HFF-Myc (cell line): ENCODE results near the gene HES7.

Source experiments
- DNase-seq: peaks from one replicate; pipeline ENCODE4 v3.0.0-alpha.2; 2011; ENCODE audit warnings: low read depth; ENCODE audit errors: extremely low read depth
- H3K4me3 ChIP-seq: replicated peaks from 2 replicates; pipeline ENCODE4 v1.5.1; 2011; ENCODE audit warnings: low read depth, mild to moderate bottlenecking, control low read depth, low read length
- TF ChIP-seq, protein P1 (sequence below): IDR thresholded peaks from 2 replicates; pipeline ENCODE4 v1.5.1; 2012; ENCODE audit warnings: mild to moderate bottlenecking, low read depth, low read length, control low read depth; ENCODE audit errors: missing control alignments

HES7 gene

GRCh38 chr17:8142158-8142886 is 18.4 kb upstream of the HES7 start:
- TF ChIP-seq, protein P1, sequence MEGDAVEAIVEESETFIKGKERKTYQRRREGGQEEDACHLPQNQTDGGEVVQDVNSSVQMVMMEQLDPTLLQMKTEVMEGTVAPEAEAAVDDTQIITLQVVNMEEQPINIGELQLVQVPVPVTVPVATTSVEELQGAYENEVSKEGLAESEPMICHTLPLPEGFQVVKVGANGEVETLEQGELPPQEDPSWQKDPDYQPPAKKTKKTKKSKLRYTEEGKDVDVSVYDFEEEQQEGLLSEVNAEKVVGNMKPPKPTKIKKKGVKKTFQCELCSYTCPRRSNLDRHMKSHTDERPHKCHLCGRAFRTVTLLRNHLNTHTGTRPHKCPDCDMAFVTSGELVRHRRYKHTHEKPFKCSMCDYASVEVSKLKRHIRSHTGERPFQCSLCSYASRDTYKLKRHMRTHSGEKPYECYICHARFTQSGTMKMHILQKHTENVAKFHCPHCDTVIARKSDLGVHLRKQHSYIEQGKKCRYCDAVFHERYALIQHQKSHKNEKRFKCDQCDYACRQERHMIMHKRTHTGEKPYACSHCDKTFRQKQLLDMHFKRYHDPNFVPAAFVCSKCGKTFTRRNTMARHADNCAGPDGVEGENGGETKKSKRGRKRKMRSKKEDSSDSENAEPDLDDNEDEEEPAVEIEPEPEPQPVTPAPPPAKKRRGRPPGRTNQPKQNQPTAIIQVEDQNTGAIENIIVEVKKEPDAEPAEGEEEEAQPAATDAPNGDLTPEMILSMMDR, result no peak
- DNase-seq, result no peak
- no peak overlapping the region for H3K4me3 ChIP-seq

DNA sequence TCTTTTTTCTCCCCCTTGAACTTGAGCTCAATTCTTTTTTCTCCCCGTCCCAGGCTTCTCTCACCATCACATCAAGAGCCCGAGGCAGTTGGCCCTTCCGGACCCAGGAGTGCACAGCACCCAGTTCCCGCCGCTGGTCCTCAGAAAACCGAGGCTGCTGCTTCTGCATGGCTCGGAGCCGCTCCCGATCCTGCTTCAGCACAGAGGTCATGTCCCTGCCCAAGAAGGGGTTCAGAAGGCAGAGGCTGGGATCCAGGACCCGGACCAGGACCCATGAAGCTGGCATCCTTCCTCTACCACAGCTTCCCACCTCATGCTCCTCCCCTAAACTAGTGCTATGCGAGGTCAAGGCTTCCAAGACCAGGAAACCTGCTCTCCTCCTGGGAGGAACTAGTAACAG is 17.8 kb upstream of the HES7 start:
- no peak for DNase-seq
- H3K4me3 ChIP-seq, result no peak overlapping the region
- TF ChIP-seq, protein P1, result no peak

DNA sequence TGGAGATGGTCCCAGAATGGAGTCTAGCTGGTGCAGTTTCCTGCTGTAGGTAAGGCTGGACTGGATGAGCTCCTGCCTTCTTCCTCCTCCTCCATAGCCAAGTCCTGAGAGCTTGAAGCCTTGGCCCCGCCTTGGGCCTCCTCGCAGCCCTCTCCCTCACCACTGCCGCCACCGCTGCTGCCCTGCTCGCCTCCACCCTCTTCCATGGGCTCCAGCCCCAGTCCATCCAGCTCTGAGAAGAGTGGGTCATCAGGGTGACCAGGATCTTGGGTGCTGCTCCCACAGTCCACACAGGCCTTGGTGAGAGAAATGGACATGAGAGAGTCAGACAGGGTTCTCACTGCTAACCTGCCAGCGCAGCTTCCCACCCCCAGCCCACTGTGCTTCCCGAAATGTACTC is 17.1 kb upstream of the HES7 start:
- DNase-seq, result no peak
- H3K4me3 ChIP-seq, result no peak overlapping the region
- TF ChIP-seq, protein P1, result no peak

DNA sequence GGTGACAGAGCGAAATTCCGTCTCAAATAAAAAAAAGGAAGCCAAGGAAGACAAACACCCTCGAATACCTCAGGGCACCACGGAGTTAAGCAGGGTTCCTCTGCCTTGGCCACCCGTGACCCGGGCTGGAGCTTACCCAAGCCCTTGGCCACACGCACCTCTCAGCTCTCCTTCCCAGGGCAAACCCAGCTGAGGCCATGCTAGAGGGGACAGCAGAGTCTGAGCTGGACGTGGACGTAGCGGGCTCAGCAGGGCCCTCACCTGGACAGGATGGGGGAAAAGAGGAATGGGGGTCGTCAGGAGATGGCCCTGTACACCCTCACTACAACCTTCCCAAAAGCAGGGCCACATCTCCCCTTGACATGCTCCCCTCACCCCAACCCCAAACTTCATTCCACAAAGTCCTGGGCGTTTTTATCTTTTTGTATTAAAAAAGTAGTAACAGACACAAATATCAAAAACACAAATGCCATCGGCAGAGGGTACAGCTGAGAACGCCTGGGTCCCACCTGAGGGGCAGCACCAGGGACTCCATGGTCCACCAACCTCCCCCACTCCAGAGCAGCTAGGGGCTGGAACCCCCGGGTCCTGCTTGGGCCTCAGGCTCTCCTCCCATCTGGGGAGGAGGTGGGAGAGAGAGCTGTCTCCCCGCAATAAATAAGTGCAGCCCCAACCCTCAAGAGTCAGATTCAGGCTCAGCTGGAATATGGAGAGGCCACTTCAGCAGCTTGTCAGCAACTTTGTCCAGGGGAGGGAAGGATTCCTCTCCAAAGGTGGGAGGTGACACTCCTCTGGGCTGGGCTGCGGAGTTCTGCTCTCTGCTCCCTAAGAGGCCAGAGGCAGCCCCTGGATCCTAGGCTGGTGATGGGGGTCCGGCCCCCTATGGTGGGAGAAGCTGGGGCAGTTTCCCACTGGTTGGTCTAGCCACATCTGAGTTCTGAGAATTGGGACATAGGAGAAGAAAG is 16.4 kb upstream of the HES7 start:
- DNase-seq, result no peak
- no peak overlapping the region for H3K4me3 ChIP-seq
- TF ChIP-seq, protein P1, result no peak

DNA sequence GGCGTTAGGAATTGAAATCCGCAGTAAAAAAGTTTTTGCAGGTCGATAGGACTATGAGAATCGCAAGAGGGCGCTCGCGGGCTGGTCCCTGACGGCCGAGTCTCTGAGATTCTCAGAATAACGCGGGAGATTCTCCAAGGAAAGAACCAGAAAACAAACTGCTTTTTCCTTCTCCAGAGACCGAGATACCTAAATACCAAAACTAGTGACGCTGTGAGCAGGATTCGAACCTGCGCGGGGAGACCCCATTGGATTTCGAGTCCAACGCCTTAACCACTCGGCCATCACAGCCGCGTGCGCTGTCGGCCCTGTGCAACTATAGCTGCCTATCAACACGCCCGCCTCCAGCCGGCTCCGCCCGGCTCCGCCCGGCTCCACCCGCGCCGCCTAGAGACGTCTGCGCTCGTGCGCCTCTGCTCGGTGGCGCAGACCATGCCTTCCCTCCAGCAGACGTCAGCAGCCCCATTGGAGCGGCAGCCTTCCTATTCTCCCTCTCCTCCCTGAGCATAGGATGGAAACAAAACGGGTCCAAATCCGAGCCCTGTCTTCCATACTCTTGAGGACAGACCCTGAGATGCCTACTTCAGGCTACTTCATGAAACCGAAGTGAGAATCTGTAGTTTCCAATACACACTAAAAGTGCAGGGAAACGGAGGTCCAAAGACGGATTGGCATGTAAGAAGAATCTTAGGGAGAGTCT is 14.9 kb upstream of the HES7 start:
- DNase-seq, result peak; percentile 96
- H3K4me3 ChIP-seq, result peak overlapping the region; percentile 59
- TF ChIP-seq, protein P1, result peak; percentile 86

DNA sequence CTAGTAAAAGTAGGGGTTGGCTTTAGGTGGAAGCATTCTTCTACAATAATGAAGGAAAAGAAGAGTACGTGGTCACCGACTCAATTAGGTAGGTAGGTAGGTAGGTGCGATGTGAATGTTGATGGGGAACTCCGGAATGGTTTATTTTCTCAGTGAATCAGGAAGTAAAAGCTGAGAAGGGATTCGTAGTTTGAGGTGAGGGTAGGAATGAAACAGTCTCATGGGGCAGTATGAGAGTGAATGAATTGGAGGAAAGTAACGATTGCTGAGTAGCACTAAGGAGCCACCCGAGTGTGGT is 14.4 kb upstream of the HES7 start:
- DNase-seq, result no peak

More for the DNA sequence above, 14.4 kb upstream of the HES7 start:
- TF ChIP-seq, protein P1, result no peak
- H3K4me3 ChIP-seq, result peak overlapping the region; percentile 45
